ENCODE results near the gene CUTA.

The CUTA gene

DNA sequence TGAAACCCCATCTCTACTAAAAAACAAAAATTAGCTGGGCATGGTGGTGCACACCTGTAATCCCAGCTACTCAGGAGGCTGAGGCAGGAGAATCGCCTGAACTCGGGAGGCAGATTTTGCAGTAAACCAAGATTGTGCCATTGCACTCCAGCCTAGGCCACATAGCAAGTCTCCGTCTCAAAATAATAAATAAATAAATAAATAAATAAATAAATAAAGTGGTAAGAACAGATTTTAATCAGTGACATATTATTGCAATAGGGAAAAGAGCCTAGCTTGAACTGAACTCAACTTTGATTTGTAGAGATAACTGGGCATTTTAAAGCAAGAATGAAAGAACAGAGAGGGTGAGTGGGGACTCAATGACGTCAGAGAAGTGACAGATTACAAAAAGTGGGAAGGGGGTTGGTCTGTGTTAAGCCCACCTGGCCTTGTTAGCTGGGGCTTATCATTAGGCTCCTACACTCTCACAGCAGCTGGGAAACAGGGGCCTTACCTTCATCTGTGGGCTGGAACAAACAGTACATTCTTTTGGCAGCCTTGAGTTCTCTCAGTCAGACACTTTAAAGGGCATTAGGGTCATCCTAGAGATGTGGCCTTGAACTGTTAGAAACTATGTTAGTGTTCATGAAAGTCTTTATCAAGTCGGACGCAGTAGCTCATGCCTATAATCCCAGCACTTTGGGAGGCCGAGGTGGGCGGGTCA is 50.7 kb downstream of the CUTA start:
- TF ChIP-seq POLR2A (IDR thresholded peaks at IDR 0.05; ENCODE audit: low read length) = no peak
- no peak for TF ChIP-seq GATA1 (IDR thresholded peaks at IDR 0.05; ENCODE audit: low read depth, low read length)
- DNase-seq = no peak

Measured in erythroblast (primary cell).